ENCODE data around the gene ADCYAP1R1. TPM values are rescaled to one million over a fixed set of nuclear protein-coding genes. Genes with fewer than 3 reads are reported as not detected.

Gene ADCYAP1R1
- total RNA-seq, 4 donors from 2014 or later = 3.1 to 22.0 (median 6.7) TPM

- no peak for DNase-seq
- intact Hi-C loops (cut with DNase I; ENCODE audit: low total_unique reads) = loop anchor here (10.0 kb wide), 1 partner anchor 140 kb away; no protein-coding TSS in a partner anchor
- Histone ChIP-seq H3K27me3 (no peaks in the 10 kb centered on the region), H3K4me1 (no peaks in the 10 kb centered on the region), H3K36me3 (no peaks in the 10 kb centered on the region), H3K27ac (no peak overlapping the region), H3K9me3 (no peaks in the 10 kb centered on the region), H3K4me3 (no peak overlapping the region)
- TF ChIP-seq POLR2A (IDR thresholded peaks at IDR 0.05) = no peak
- TF ChIP-seq CTCF (IDR thresholded peaks at IDR 0.05) = no peak
These were observed 73.1 kb downstream of the ADCYAP1R1 start for GRCh38 chr7:31125171-31125570.

DNA sequence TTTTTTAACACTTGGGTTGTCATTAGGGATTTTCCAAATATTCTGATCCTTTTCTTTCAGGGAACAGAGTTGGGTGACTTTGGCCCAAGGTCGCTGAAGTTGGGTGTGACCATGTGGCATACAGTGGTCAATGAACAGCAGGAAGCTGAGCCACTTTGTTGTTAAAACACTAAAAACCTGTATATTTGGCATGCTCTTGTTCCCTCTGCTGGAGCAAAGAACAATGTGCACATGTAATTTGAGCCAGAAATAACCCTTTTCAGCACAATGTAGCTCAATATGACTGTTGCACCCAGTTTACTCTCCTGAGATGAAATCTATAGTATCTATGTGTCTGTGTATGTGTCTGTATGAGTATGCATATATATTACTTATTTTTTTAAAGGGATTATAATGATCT lies 74.9 kb downstream of the ADCYAP1R1 start:
- no peaks in the 10 kb centered on the region for H3K27me3 ChIP-seq
- no peak overlapping the region for H3K4me3 ChIP-seq
- intact Hi-C loops (cut with DNase I; ENCODE audit: low total_unique reads) = loop anchor here (10.0 kb wide), 1 partner anchor 142 kb away; no protein-coding TSS in a partner anchor
- no peak overlapping the region for H3K27ac ChIP-seq
- H3K9me3 ChIP-seq = no peaks in the 10 kb centered on the region
- peak in 1 of 4 experiments; percentile 11 for TF ChIP-seq CTCF (IDR thresholded peaks at IDR 0.05)
- no peak for TF ChIP-seq POLR2A (IDR thresholded peaks at IDR 0.05)
- H3K36me3 ChIP-seq = no peaks in the 10 kb centered on the region
- H3K4me1 ChIP-seq = no peaks in the 10 kb centered on the region
- DNase-seq = no peak

- no peak overlapping the region for H3K4me3 ChIP-seq
- H3K9me3 ChIP-seq = no peaks in the 10 kb centered on the region
- H3K4me1 ChIP-seq = no peaks in the 10 kb centered on the region
- intact Hi-C loops (cut with DNase I; ENCODE audit: low total_unique reads) = loop anchor here (10.0 kb wide), 1 partner anchor 144 kb away; no protein-coding TSS in a partner anchor
- H3K27me3 ChIP-seq = no peaks in the 10 kb centered on the region
- DNase-seq = no peak
- no peak for TF ChIP-seq CTCF (IDR thresholded peaks at IDR 0.05)
- no peak for TF ChIP-seq POLR2A (IDR thresholded peaks at IDR 0.05)
- H3K36me3 ChIP-seq = no peaks in the 10 kb centered on the region
- H3K27ac ChIP-seq = no peak overlapping the region
These were observed 77.0 kb downstream of the ADCYAP1R1 start for GRCh38 chr7:31129067-31129466.

- no peaks in the 10 kb centered on the region for H3K36me3 ChIP-seq
- H3K9me3 ChIP-seq = no peaks in the 10 kb centered on the region
- no peaks in the 10 kb centered on the region for H3K4me1 ChIP-seq
- intact Hi-C loops (cut with DNase I; ENCODE audit: low total_unique reads) = no loop called here
- H3K4me3 ChIP-seq = no peak overlapping the region
- H3K27ac ChIP-seq = no peak overlapping the region
- TF ChIP-seq CTCF (IDR thresholded peaks at IDR 0.05) (no peak), POLR2A (IDR thresholded peaks at IDR 0.05) (no peak)
- H3K27me3 ChIP-seq = no peaks in the 10 kb centered on the region
- DNase-seq = no peak
These were observed 81.4 kb downstream of the ADCYAP1R1 start for GRCh38 chr7:31133497-31133896.

GRCh38 chr7:31134246-31135188 lies 82.4 kb downstream of the ADCYAP1R1 start:
- Histone ChIP-seq H3K27ac (no peak overlapping the region), H3K27me3 (no peaks in the 10 kb centered on the region), H3K4me3 (no peak overlapping the region), H3K36me3 (no peaks in the 10 kb centered on the region), H3K4me1 (no peaks in the 10 kb centered on the region), H3K9me3 (no peaks in the 10 kb centered on the region)
- peak; percentile 38 to 58 for DNase-seq
- TF ChIP-seq POLR2A (IDR thresholded peaks at IDR 0.05) = no peak
- TF ChIP-seq CTCF (IDR thresholded peaks at IDR 0.05) = peak; percentile 53 to 69 (median 60)
- intact Hi-C loops (cut with DNase I; ENCODE audit: low total_unique reads) = no loop called here
